Fibroblast of the aortic adventitia (primary cell): ENCODE measurements around the gene GPR17. TPM values are rescaled to one million over a fixed set of nuclear protein-coding genes. Genes with fewer than 3 reads are reported as not detected.

Experiments
- DNase-seq: peaks from one replicate; pipeline ENCODE4 v3.0.0-alpha.2; 2010; ENCODE audit warnings: low read depth
- H3K4me3 ChIP-seq: 2 replicates; pipeline ENCODE4 v1.5.1; 2011; ENCODE audit warnings: low read depth, mild to moderate bottlenecking, control low read depth, low read length, moderate library complexity
- total RNA-seq: library from RNA; depleted of rRNA; stranded (reverse); fragments of >200 nt; gene quantifications from 2 replicates; pipeline ENCODE4 v1.2.3, GENCODE V29; 2012; ENCODE audit warnings: low replicate concordance
- TF ChIP-seq, protein P1 (sequence below): IDR thresholded peaks from 2 replicates; pipeline ENCODE4 v1.5.1; 2011; ENCODE audit warnings: mild to moderate bottlenecking, low read length, control low read depth, inconsistent platforms; ENCODE audit not compliant: insufficient read depth

The GPR17 gene
- total RNA-seq, 1 donor = not detected

DNA sequence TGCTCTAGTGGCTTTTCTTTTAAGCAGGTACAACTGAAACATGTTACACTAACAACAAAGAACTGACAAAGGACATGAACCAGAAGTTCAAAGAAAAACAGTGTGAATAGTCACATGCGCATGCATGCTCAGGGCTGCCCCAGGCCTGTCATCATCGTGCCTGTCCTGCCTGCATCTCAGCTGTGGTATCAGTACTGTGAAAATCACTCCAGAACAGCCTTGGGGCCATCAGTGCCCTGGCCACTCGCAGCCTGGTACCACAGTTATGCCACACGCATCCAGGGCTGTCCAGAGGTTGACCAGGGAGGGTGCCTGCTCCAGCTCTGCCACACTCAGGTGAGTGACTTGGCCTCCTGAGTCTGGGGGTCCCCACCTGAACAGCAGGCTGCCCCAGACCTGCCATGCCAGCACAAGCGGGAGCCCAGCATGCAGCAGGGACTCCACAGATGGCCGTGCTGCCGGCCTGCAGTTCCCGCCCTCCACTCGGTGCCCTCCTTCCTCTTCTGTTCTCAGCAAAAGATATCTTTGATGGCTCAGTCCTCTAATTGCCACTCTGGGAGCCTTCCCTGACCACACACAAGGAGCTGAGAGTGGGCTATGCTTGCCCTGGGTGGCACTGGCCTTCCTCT, 17.1 kb downstream of the GPR17 start:
- no peak for DNase-seq
- H3K4me3 ChIP-seq = no peak overlapping the region
- TF ChIP-seq, protein P1, sequence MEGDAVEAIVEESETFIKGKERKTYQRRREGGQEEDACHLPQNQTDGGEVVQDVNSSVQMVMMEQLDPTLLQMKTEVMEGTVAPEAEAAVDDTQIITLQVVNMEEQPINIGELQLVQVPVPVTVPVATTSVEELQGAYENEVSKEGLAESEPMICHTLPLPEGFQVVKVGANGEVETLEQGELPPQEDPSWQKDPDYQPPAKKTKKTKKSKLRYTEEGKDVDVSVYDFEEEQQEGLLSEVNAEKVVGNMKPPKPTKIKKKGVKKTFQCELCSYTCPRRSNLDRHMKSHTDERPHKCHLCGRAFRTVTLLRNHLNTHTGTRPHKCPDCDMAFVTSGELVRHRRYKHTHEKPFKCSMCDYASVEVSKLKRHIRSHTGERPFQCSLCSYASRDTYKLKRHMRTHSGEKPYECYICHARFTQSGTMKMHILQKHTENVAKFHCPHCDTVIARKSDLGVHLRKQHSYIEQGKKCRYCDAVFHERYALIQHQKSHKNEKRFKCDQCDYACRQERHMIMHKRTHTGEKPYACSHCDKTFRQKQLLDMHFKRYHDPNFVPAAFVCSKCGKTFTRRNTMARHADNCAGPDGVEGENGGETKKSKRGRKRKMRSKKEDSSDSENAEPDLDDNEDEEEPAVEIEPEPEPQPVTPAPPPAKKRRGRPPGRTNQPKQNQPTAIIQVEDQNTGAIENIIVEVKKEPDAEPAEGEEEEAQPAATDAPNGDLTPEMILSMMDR = no peak

DNA sequence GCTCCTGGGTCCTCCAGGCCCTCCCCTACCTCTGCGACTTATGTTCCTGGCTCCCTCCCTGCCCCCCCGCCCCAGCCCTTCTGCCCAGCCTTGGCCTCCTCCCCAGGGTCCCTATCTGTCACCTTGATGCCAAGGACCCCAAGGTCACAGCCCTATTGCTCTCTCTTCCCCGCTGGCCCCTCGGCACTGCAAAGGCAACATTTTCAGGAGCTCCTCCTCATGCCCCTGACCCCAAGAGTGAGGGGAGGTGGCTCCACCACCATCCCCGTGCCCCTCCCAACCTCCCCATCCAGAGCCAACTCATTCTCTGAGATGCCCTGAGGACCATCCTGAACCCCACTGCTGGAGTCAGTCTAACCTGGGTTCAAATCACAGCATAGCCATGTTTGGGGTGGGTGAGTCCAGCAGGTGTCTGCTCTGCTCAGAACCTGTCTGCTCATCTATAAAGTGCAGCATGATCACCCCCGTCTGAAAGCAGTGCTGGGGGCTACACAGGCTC, 17.7 kb downstream of the GPR17 start:
- H3K4me3 ChIP-seq = no peak overlapping the region
- TF ChIP-seq, protein P1 = no peak
- no peak for DNase-seq

DNA sequence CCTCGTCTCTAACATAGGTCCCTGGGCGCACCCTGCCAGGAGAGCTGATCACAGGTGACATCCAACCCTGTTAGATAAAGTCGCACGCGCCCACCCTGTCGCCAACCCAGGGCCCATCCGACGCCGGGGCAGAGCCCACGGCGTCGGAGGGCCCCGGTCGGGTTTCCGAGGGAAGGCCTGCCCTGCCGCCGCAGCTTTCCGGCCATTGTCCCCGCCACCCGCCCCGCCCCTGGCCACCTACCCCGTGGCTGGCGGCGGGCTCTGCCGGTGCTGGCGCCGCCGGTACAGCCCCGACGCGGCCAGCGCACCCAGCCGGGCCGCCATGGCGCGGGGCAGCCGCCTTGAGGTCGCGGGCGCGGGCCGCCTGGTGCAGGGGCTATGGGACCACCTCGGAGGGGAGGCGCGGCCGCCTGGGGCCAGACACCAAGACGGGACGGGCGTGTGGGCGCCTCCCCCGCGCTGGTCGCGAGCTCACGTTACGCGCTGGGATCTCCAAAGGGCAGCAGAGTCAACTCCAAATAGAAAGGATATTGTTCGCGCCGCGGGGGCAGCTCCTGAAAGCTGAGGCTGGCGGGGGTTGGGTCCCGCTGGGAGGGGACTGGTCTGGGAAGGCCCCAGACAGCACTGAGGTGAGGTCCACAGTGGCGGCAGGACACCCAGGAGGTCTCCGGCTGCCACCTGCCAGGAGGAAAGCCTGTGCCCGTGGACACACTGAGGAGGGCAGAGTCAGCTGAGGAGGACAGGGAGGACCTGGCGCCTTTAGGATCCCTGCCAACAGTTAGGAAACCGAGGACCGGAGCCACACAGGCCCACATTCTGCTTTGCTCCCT, 18.3 kb downstream of the GPR17 start:
- no peak overlapping the region for H3K4me3 ChIP-seq
- TF ChIP-seq, protein P1 = no peak
- DNase-seq = no peak

DNA sequence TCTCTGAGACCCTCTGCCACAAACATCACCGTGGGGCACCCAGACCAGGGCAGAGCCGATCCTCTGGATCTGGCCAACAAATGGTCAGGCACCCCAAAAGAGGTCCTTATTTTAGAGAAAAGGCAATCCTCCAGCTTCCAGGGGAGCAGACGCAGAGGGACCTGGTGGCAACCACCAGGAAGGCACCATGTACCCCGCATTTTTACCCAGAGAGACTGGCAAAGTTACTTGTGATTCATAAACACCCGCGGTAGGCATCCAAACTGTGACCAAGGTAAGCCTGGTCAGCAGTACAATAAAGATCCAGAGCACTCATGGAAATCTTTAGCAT, 18.9 kb downstream of the GPR17 start:
- no peak overlapping the region for H3K4me3 ChIP-seq
- no peak for DNase-seq
- TF ChIP-seq, protein P1 = no peak

DNA sequence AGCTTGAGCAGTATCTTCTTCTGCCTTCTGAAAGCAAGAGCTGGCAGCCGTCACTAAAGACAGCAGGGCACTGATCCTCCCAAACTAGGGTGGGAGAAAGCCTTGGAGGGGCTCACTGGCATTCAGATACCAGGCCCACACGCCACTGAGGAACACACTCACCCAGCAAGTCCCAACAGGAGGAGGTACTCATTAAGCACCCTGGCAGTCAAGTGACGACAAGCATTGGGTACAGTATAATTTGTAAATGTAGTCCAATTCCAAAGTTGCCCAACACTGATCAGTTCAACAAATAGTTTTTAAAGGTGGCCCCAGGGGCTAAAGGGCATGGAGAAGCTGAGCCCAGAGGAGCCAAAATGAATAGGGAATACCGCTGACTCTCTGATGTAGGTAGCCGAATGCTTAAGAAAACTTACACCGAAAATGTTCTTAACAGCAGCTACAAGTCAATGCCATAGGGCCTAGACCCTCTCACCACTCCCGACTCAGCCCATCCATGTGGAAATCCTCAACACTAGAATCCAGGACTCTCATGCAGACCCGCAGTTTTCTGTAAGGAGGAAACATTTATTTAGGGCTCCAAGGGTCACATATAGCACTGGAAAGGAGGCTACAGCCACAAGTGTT, 19.4 kb downstream of the GPR17 start:
- H3K4me3 ChIP-seq = no peak overlapping the region
- no peak for DNase-seq
- TF ChIP-seq, protein P1 = no peak

DNA sequence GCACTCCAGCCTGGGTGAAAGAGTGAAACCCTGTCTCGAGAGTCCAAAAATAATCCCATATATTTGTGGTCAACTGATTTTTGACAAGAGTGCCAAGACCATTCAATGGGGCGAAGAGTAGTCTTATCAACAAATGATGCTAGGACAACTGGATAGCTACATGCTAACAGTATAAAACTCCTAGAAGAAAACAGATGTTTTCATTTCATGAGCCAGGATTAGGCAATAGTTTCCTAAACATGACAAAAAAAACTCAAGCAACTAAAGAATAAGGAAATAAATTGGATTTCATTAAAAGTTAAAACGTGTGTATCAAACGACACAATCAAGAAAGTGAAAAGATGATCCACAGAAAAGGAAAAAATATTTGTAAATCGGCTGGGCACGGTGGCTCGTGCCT, 23.1 kb downstream of the GPR17 start:
- no peak overlapping the region for H3K4me3 ChIP-seq

More for the DNA sequence above, 23.1 kb downstream of the GPR17 start:
- TF ChIP-seq, protein P1 = no peak
- DNase-seq = no peak
